GM21367 (cell line): Measurements from ENCODE around the gene FOXD3.
"Not testable (repeated sequence)": the region's sequence is repeated elsewhere in the genome, so short reads cannot be mapped to it uniquely, and the experiment has no call there.

Experiments used
- ATAC-seq: cut with Tn5 transposase; IDR thresholded peaks from one replicate; pipeline ENCODE4 v1.9.1; 2021; ENCODE audit not compliant: unreplicated experiment

The FOXD3 gene

DNA sequence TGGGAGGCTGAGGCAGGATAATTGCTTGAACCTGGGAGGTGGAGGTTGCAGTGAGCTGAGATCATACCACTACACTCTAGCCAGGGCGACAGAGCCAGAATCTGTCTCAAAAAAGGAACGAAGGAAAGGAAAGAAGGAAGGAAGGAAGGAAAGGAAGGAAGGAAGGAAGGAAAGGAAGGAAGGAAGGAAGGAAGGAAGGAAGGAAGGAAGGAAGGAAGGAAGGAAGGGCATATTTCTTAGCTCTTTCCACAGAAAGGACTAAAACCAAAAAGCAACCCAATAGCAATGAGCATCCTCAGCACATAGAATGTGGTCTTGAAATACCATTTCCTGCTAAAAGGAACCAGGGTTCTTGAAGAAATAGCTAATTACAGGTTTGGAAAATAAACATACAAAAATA lies 33.9 kb downstream of the FOXD3 start:
- ATAC-seq, result not testable (repeated sequence)

DNA sequence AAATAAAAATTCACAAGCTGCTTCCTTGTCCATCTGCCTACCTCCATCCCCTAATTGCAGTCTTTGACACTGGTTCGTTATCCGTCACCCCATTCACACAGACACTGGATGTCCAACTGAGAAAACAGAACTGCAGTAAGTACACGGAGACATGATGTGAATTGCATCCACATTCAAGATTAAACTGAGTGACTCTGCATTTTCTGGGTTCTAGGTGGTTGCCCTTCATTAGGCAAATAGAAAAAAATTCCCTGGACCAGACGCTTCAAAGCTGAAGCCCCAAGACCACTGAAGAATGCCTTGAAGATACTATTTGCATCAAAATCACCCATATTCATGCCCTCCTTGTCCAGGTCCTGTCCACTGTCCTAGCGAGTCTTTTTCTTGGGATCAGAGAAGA lies 37.2 kb downstream of the FOXD3 start:
- ATAC-seq, result no peak

DNA sequence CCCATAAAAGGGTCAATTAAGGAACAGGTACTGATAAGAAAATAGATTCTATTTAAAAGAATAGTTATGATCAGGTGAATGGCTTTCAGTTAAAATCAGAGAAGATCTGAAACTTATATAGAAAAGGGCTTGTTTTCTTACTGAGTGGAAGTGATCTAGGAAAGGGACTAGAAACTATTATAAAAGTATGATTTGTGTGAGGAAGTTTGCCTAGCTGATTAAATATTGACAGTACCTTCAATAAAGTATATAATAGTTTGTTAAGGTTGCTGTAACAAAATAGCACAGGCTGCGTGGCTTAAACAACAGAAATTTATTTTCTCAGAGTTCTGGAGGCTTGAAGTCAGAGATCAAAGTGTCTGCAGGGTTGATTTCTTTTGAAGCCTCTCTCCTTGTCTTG lies 39.7 kb downstream of the FOXD3 start:
- ATAC-seq, result no peak

DNA sequence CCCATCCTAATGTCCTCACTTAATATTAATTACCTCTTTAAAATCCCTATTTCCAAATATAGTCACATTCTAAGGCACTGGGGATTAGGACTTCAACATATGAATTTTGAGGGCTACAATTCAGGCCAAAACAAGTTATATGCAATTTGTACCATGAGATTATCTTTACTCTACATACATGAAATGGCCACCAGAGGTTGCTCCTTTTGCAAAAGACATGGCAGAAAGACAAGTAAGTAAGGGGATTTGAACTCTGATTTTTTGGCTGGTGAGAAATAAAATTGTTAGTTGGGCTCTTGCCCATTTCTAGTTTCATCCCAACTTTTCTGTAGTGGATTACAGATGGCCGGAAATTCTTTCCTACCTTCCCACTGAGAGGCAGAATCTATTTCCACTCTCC lies 40.2 kb downstream of the FOXD3 start:
- ATAC-seq, result no peak

DNA sequence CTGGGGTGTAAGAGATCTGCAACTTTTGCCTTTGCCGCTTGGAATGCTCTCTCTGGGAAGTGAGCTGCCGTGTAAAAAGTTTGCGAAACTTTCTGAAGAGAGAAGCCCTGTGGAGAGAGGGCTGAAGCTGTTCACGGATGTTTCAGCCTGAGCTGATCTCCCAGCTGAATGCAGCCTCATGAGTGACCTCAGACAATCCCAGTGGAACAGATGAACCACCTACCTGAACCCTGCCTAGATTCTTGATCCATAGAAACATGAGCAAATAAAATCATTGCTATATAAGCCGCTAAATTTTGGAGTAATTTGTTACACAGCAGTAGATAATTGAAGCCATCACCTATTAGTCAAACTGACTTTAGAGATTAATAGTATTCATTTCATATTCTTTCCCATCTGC lies 40.6 kb downstream of the FOXD3 start:
- no peak for ATAC-seq

DNA sequence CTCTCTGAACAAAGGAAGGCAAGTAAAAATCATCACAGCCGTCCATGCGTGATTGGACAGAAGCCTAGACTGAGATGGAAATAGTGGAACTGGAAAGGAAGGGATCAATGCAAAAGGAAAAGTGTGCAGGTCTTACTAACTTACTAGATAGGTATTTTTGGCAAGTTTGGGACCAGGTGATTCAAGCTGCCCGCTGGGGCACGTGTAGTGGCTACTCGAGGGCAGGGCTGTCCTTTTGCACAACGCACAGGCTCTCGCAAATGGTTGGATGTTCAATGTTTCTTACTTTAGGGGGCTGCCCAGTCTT lies 44.5 kb downstream of the FOXD3 start:
- ATAC-seq, result no peak

DNA sequence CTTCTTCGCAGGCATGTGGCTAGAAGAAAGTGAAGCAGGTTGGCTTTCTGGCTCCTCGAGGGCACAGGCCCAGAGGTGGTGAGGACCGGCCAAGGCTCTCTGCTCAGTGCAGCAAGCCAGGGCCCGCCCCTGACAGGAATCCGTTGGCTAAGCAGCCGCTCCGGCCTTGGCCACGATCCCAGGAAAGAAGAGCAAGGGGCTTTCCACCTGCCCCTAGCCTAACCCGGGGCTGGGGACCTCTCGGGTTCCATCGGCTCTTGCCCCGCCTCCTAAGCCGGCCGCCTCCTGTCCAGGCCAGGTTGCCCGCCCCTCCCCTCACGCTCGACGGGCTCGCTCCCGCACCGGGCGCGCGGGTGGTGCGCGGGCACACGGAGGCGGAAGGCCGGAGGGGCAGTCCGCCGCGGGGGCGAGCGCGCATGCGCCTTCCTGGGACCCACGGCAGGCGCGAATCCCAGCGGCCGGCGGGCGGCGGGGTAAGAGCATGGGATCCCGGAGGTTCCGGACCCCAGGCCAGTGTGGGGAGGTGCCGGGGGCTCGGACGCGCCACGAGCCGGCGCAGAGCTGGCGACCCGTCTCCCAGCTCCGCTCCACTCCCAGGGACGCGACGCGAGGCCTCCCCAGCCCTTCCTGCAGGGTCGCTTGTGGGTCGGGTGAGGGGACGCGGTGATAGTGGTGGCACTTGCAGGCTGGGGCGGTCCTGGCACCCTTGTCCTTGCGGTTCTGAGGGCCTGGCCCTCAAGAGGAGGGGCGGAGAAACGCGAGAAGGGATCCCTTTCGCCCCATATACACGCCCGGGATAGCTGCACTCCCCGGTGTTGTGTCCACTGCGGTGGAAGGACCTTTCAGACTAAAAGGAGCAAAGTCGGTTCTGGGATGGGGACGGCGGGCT lies 45.1 kb downstream of the FOXD3 start, which contains the start of gene ALG6:
ALG6 (plus strand) TSS at position 413 of the 889 bp plus-strand sequence. CDS start 3,351 bp downstream, outside the sequence.
- peak; percentile 94 for ATAC-seq

DNA sequence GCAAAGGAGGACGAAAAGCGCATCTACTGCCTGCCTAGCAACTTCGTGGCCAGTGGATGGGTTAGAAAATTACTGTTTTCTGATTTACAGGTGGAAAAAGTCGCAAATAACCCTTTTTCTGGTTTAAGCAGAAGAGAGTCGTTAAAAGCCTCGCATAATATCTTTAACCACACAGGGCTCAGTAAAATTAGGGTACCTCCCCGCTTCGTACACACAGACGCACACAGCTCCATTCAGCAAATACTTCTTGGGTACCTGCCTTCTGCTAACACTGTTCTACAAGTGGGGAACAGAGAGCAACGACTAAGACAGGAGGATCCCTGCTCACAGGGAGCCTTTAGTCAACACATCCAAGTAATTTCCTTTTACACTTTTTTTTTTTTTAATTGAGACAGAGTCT lies 45.8 kb downstream of the FOXD3 start:
- no peak for ATAC-seq
